Activated CD8-positive, alpha-beta memory T cell treated with anti-CD3 and anti-CD28 coated beads for 1 hour (primary cell): ENCODE results near the gene ZNF530.

ENCODE experiments used
- DNase-seq, 2 donors: peaks; one replicate each; pipeline ENCODE4 v3.0.0-alpha.2; 2020; ENCODE audit warnings: low read depth in 1 of 2; ENCODE audit errors: extremely low read depth in 1 of 2

Gene ZNF530

GRCh38 chr19:57599761-57600383 is at the start of gene ZNF530:
TSS of gene ZNF530 (plus strand) at chr19:57599885. CDS start at chr19:57604346, 4,461 bp downstream.
- peak; percentile 58 to 78 for DNase-seq

- DNase-seq: no peak
These were observed 47.3 kb upstream of the ZNF530 start for GRCh38 chr19:57552432-57552831.

GRCh38 chr19:57557659-57558058 is 42.0 kb upstream of the ZNF530 start:
- no peak for DNase-seq

GRCh38 chr19:57558525-57558924 is 41.2 kb upstream of the ZNF530 start:
- no peak for DNase-seq

- DNase-seq: no peak
These were observed 40.7 kb upstream of the ZNF530 start for GRCh38 chr19:57559008-57559403.

- DNase-seq: peak; percentile 60 to 78
These were observed 40.2 kb upstream of the ZNF530 start, which contains the start of gene ZNF550 for GRCh38 chr19:57559404-57560025. TSS of gene ZNF550 (minus strand) at chr19:57559863. CDS start at chr19:57559682, 181 bp downstream.

- DNase-seq: no peak
These were observed 39.6 kb upstream of the ZNF530 start for GRCh38 chr19:57560049-57560491.

GRCh38 chr19:57563547-57563946 is 36.1 kb upstream of the ZNF530 start:
- no peak for DNase-seq

GRCh38 chr19:57566396-57567265 is 33.1 kb upstream of the ZNF530 start:
- no peak for DNase-seq

- no peak for DNase-seq
These were observed 29.0 kb upstream of the ZNF530 start for GRCh38 chr19:57570707-57571106.

GRCh38 chr19:57572415-57572947 is 27.2 kb upstream of the ZNF530 start:
- no peak for DNase-seq

- no peak for DNase-seq
These were observed 23.0 kb upstream of the ZNF530 start for GRCh38 chr19:57576661-57577060.

GRCh38 chr19:57578487-57579205 is 21.0 kb upstream of the ZNF530 start, which contains the start of gene ZNF416:
TSS of gene ZNF416 (minus strand) at chr19:57578911. CDS start at chr19:57578704, 207 bp downstream.
- peak; percentile 87 to 95 for DNase-seq

GRCh38 chr19:57583104-57583520 is 16.6 kb upstream of the ZNF530 start:
- no peak for DNase-seq

GRCh38 chr19:57583521-57584416 is 15.9 kb upstream of the ZNF530 start, which contains the start of gene ZIK1:
TSS of gene ZIK1 (plus strand) at chr19:57584145. CDS start at chr19:57584357, 212 bp downstream.
- DNase-seq: peak; percentile 74 to 79

- no peak for DNase-seq
These were observed 12.2 kb upstream of the ZNF530 start for GRCh38 chr19:57587529-57587928.

GRCh38 chr19:57599377-57599760 is 316 bp upstream of the ZNF530 start:
- DNase-seq: no peak

GRCh38 chr19:57606931-57607330 is 7.2 kb downstream of the ZNF530 start:
- DNase-seq: no peak

- DNase-seq: no peak
These were observed 11.4 kb downstream of the ZNF530 start for GRCh38 chr19:57611113-57611512.
